ENCODE data around the gene RPS19.

RPS19 gene

DNA sequence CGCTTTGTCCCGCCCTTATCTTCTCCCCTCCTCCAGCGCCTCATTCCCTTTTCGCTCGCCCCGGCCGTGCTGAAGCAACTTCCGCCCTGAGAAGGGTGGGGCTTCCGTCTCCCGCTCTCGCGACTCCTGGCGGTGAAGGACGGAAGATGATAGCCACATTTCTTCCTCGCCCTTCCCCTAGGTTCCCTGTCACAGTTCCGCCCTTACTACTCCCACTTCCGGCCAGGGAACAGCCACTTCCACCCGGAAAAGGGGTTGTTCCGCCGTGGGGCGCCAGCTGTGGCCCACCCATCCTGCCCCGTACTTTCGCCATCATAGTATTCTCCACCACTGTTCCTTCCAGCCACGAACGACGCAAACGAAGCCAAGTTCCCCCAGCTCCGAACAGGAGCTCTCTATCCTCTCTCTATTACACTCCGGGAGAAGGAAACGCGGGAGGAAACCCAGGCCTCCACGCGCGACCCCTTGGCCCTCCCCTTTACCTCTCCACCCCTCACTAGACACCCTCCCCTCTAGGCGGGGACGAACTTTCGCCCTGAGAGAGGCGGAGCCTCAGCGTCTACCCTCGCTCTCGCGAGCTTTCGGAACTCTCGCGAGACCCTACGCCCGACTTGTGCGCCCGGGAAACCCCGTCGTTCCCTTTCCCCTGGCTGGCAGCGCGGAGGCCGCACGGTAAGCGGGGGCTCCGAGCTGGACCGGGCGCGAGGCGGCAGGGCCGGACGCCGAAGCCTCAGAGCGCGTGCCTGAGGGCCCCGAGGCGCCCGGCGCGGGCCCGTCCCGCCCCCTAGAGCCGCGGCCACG, at the start of gene RPS19:
TSS of gene RPS19 (plus strand) at position 638 of the 801 bp plus-strand sequence. CDS start 520 bp downstream, outside the sequence.
- DNase-seq = peak; percentile 98

DNA sequence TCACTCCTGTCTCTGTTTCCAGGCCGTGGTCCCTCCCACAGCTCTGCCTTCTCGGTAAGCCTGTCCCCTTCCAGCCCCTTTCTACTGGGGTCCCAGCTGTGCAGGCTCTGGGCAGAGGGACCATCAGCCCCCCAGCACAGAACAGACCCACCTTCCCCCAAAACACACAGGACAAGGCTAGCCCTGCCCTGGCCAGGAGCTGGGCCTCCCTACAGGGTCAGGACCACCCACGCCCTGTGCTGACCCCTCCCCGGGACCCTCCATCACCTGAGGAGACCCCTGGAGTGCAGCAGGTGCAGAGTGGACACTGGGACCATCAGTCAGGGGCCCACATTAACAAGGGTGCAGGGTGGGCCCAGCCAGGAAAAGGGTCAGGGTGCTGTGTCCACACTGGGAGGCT, 49.8 kb upstream of the RPS19 start:
- no peak for DNase-seq

DNA sequence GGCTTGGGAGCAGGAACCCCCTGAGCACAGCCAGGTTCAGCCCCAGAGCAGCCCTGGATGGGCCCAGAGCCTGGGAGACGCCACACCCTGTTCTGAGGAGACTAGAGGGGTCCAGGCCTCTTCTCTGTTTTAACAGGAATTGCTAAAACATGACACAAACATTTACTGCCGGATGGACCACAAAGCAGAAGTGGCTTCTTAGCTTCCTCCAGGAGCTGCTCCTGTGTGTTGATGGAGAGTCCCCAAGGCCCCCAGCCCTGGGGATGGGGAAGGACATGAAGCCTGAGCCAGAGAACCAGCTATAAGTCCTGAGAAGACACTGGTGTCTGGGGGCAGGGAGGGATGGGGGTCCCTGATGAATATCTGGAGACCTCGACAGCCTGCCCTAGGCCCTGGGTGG, 49.0 kb upstream of the RPS19 start:
- no peak for DNase-seq

DNA sequence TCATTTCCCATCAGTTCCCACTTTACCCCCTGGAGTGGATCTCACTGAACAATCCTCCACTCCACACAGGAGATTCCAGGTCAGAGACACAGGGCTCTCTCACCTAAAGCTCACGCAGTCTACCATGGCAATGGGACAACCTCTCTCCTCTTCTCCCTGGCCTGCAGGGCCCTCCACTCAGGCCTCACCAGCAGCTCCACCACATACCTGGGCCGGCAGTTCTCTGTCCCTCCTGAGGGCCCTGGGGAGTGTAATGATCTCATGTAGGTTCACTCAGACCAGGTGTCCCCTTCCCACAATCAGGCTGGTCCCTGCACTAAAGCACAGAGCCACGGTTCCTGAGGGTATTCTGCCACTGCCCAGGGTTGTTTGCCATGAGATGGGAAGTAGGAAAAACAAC, 48.1 kb upstream of the RPS19 start:
- no peak for DNase-seq

DNA sequence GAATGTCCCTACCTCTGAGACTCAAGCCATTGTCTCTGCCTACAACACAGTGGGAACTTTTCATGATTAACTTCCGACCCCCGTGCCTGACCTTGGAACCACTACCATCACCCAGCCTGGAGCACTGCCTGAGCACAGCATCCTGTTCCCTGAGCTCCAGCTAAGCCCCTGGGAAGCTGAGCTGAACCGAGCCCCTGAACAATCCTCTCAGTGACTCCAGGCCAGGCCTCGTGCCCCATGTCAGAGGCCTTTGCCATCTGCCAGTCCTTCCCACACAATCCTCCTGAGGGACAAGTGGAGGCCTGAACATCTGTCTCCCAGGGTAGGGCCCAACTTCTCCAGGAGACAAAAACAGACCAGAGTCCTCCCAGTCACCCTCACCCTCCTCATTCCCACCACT, 46.1 kb upstream of the RPS19 start:
- DNase-seq = peak; percentile 2

DNA sequence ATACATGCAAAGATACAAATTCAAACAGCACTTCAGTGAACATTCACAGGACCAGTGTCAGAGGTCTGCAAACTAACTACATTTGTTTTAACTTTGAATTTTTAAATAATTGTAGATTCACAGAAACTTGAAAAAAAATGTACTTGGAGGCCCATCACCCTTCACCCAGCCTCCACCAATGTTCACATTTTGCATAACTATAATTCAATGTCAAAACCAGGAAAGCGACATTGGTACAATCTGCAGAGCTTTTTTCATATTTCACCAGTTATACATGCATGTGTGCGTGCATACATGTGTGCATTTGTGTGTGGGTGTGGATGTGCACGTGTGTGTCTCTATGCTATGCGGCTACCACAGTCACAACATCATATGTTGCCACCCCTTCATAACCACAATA, 44.8 kb upstream of the RPS19 start:
- DNase-seq = no peak

DNA sequence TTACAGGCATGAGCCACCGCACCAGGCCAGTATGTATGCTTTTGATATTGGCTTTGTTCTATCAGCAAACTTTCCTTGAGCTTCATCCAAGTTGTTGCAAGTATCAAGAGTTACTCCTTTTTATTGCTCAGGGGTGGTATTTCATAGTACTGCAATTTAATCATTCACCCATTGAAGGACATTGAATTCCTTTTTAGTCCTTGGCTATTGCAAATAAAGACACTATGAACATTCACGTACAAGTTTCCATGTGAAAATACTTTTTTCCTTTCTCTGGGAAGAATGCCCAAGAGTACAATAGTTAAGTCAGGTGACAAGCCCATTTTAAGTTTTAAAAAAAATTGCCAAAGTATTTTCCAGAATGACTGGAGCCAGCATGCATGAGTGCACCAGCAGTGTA, 43.3 kb upstream of the RPS19 start:
- DNase-seq = no peak

DNA sequence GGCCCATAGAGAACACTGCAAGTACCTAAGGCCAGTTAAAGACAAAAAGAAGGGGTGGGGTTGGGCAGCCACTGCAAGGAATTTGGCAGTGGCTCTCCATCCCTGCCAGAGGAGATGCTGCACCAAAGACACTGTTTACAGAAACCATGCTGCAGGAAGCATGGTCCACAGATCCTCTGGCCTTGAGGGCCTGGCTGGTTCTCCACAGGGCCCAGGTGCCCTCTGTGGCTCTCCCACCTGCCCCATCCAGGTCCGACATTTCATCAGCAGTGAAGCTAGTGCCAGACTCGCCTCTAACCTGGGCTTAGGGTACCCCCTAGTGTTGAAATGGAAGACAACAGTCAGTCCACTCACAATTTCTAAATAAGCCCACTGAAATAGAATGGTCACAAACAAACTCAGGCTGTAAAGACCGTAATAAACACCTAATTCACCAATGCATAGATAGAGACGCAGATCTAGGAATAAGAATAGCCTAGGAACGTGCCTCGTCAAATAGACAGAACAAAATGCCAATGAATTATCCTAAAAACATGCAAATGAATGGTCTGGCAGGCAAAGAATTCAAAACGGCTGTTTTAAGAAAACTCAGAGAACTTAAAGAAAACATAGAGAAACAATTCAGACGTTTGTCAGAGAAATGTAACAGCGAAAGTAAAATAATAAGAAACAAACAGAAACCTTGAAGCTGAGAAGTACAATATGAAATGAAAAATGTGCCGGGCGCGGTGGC, 38.9 kb upstream of the RPS19 start:
- peak; percentile 36 for DNase-seq

DNA sequence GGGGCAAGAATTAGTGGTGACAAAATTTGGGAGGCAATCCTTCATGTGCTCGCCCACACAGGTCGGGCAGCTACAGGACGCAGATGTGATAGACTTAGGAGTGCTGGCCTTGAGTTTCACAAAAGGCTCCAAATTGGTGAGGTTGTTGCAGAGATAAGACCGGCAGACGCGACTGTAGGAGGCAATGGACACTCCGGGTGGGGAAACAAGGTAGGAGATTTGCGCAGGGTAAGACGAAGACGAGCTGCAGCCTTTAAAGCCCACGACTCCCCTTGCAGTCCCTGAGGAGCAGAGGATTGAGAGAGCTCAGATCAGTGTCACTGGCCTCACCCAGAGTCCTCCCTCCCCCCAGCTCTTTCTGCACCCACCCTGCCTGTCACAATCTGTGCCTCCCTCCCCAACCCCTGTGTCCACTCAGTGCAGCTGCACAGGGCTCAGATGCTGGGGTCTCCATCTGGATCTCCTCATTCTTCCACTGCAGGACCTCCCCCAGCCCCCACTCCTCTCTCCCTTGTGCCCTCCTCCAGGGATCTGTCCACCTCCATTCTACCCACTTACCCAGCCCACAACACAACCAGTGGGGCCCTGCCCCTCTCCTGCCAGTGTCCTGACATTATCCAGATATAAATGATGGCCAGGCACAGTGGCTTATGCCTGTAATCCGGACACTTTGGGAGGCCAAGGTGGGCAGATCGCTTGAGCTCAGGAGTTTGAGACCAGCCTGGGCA, 21.9 kb upstream of the RPS19 start:
- DNase-seq = no peak

DNA sequence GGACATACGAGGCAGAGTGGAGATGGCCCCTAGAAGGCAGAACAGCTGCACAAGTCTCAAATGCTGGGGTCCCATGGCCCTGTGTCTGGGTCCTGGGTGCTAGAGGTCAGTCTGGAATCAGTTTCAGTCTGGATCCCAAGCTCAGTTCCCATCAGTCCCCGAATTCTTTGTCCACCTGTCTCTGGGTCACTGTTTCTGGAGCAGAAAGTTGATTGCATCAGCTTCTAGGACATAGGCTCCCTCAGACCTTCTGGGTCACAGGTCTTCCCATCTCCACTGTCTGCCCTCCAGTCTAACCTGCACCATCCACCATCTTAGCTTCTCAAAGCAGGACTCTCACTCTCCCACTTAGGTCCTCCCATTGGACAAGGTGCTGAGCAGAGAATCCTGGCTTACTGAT, 20.8 kb upstream of the RPS19 start:
- DNase-seq = no peak

DNA sequence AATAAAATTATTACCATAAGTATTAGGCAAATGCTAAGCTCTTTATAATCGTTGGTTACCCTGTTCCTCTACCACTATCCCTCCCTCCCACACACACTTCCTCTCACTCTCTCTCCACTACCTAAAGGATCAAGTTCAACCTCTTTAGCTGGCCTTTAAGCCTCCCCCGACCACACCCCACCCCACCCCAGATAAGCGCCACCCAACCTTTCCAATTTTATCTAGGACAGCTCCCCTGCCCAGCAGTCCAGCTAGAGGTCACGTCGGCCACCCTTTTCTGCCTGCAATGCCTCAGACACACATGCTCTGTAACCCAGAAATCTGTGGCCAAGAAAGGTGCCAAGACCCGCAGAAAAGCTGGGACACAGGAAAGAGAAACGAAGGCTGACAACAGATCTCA, 16.7 kb upstream of the RPS19 start:
- DNase-seq = no peak

DNA sequence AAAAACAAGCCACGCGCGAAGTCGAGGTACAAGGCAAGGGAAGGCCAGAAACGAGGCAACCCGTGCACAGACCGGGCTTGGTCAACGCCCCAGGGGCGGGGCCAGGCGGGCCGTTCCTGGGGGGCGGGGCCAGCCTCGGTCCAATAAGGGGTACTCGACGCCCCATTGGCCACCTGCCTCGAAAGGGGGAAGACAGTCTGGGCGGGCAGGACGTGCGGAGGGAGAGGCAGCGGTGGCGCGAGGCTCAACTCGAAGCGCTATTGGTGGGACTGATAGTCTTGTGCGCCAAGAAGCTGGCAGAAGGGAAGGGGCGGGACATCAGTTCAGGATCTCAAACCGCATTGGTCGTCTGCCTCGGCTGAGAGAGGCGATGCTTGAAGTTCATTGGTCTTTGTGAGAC, 15.5 kb upstream of the RPS19 start, which contains the start of gene LYPD4:
TSS of gene LYPD4 (minus strand) at position 83 of the 400 bp plus-strand sequence. CDS start 5,398 bp downstream, outside the sequence.
- DNase-seq = no peak

DNA sequence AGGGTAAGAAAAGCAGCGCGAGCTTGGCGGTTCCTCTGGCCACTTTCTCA, 15.2 kb upstream of the RPS19 start, which contains the start of gene DMRTC2:
TSS of gene DMRTC2 (plus strand) at position 42 of the 50 bp plus-strand sequence. CDS start 2,387 bp downstream, outside the sequence.
- no peak for DNase-seq

DNA sequence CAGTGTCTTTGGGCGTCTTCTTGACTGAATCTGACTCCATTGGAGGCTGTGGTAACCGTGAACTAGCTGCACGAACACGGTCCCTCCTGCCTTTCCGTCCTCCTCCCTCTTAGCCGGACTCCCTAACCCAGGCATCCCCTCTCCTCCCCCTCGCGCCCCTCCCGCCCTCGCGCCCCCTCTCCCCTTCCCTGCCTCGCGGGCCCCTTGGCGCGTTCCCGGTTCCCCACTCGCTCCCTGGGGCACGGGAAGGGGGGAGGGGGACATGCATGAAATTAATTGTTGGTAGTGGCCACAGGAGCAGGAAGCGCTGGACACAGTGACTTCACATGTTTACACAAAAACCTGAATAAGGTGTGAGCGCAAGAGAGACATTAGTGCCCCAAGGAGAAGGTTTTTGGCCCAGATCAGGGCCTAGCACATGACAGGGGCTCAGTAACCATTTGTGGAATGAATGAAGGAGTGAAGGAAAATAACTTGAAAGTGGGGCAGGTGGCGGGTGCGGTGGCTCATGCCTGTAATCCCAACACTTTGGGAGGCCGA, 14.9 kb upstream of the RPS19 start:
- DNase-seq = no peak

DNA sequence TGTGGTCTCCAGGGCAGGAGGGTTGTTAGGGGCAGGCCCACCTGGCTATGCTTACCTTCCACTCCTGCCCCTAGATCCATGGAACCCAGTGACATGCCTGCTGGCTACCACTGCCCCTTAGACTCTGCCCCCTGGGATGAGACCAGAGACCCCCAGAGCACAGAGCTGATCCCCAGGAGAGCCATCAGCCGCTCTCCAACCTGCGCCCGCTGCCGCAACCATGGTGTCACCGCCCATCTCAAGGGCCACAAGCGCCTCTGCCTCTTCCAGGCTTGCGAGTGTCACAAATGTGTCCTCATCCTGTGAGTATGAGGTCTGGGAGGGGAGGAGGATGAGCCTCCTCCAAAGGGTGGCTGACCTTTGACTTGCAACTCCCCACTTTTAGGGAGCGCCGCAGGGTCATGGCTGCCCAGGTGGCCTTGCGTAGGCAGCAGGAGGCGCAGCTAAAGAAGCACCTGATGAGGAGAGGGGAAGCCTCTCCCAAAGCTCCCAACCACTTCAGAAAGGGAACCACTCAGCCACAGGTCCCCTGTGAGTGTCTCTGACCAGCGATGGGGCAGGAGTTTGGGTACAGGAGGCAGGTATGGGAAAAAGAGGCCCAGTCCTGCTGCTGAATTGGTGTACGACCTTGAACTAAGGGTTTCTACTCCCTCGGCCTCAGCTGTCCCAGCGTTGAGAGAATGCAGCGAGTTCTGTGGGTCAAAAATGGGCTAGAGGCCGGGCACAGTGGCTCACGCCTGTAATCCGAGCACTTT, 12.5 kb upstream of the RPS19 start:
- no peak for DNase-seq

DNA sequence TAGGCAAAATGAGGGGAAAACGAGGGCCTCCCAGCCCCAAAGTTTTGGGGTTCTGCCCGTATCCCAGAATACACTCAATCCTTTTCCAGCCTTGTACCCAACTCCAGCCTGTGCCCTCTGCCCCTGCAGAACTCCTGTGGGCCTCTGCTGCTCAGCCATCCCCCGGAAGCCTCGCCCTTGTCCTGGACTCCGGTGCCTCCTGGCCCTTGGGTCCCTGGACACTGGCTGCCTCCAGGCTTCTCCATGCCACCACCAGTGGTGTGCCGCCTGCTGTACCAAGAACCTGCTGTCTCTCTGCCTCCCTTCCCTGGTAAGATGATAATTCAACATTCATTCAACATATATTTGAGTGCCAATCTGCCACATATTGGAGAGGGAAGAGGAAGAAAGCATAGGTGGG, 11.4 kb upstream of the RPS19 start:
- no peak for DNase-seq

DNA sequence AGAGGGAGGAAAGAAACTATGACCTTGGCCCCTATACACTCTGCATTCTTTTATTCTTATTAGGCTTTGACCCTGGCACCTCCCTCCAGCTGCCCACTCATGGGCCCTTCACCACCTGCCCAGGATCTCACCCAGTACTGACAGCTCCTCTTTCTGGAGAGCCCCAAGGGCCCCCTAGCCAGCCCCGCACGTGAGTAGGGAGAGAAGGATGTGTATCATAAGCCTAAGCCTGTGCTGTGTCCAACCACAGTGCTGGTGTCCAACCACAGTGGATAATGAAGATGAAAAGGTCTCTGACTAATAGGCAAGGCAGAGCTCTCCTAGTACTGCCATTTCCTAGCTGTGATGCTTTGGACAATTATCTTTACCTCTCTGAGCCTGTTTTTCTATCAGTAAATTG, 11.0 kb upstream of the RPS19 start:
- DNase-seq = no peak

DNA sequence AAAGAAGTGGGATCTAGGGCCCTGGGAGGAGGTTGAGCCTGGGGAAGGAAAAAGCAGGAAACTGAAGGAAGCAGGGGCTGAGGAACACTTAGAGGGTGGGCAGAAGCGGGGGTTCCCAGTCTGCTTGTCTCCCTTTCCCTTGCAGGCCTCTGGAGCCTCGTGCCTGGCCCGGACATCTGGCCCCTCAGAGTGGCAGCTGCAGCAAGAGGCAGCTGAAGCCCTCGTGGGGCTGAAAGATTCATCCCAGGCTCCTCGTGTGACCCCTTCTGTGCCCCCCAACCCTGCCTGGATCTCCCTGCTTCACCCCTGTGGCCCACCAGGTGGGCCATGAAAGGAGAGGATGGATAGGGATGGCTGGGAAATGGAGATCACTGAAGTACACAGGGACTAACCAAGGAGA, 9.7 kb upstream of the RPS19 start:
- DNase-seq = no peak

DNA sequence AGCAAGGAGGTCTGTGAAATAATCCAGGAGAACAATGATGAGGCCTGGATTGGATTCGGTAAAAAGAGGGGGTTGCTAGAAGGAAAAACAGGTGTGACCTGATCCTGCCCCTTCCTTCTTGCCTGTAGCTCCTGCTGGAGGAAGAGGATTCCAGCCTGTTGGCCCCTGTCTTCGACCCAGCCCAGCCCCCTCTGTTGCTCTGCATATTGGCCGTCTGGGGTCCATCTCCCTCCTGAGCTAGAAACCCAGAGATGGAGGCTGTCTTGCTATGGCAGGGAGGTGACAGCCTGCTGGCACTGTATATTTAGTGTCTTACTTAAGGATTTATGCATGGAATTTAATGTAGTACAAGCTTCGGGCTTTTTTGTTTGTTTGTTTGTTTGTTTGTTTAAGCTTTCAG, 8.6 kb upstream of the RPS19 start:
- no peak for DNase-seq

DNA sequence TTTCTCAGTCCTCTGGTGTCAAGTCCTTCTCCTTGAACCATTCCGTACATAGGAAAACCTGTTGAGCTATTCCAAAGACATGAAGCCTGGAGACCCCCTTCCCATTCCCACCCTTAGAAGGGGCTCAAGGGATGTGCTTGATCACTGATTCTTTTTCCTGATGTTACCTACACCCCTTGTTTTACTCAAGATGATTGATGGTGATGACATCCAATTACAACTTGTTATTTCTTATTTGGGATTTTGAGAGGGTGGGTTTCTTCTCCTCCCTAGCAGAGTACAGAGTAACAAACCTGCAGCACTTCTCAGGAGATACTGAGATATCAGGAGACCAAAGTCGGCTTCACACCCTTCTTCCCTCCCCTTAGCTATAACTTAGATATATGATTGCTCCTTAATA, 6.7 kb upstream of the RPS19 start:
- no peak for DNase-seq

DNA sequence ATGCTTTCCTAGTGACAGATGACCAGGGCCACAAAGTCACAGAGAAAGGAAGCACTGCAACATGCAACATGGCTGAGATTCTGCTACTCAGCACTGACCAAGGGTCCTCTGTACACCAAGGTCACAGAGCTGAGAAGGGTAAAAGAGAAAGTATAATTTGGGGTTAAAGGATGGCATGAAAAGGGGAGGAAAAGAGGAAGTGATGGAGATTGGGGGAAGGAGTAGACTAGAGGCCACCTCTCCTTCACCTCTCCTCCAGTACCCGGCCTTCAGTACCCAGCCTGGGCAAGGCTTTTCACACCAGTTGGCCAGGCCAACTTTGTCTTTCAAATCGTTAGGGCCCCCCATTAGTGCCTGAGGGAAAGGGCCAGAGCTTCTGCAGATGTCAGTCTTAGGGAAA, 6.3 kb upstream of the RPS19 start:
- DNase-seq = no peak

DNA sequence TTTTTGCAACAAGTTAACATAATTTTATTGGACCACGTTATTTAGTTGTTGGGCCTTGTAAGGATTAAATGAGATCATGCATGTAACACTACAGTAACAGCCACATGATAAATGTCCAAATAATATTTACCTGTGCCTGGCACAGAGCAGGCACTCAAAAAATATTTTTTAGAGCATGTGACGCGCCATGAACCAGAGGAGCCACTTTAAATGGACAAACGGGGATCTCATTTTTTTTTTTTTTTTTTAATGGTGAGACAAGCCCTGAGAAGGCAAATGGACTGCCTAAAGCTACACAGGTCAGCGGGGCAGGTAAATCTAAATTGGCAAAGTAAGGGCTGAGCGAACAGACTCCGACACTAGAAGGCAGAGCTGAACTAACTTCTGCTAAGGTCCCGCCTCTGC, 840 bp upstream of the RPS19 start:
- DNase-seq = no peak

DNA sequence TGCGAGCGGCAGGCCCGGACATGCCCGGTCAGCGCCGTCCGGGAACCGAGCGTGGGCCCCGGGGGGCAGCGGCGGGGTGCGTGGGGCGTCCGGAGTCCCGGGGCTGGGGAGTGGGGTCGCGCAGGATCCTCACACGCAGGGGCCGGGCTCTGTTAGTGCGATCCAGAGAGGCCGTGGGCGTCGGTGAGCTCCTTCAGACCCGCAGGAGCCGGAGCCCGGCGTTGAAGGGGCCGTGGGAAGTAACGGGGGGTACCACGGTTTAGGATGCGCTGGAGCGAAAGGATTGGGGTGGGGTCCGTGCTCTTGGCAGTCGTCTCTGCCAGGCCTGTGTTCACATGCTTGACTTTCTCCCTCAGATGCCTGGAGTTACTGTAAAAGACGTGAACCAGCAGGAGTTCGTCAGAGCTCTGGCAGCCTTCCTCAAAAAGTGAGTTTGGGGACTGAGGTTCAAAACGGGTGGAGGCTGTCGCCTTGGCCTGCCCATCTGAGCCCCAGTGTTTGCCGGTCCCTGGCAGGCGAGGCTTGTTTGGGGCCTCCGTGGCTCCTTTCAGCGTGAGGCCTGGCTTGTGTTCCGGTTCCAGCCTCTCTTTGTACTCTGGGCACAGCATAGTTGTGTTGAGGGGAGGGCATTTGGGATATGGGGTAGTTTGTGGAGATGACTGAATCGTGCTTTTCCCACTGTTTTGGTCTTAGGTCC, 512 bp downstream of the RPS19 start:
- no peak for DNase-seq

Measured in NCI-H2171 treated with DMSO at 0.1 percent for 48 hours (cell line).